Body of pancreas (tissue), 4 donors: ENCODE data around the gene ARHGEF17. TPM values are rescaled to one million over a fixed set of nuclear protein-coding genes. Genes with fewer than 3 reads are reported as not detected.
A peak's percentile ranks its signal among the peaks of the same experiment; 100 is the strongest.

Source experiments
- ATAC-seq: fragments of 150-250 bp; one replicate; pipeline ENCODE4 v1.9.1; 2016
- DNase-seq, 4 donors: peaks; one replicate each; pipeline ENCODE4 v3.0.0-alpha.2; 2019
- H3K27ac ChIP-seq, 4 donors: fragments of 200-600 bp; sonication (generic); 1 replicate in 3 of 4; 2 replicates in 1 of 4; pipeline versions ENCODE4 v1.5.1 to v1.6.1; 2016 to 2019; ENCODE audit warnings: mild to moderate bottlenecking in 1 of 4, mixed read lengths in 1 of 4, moderate library complexity in 1 of 4
- H3K27me3 ChIP-seq, 2 donors: fragments of 200-600 bp; sonication (generic); one replicate each; pipeline ENCODE4 v1.6.0; 2016; ENCODE audit warnings: mild to moderate bottlenecking in 1 of 2
- H3K36me3 ChIP-seq, 2 donors: fragments of 200-600 bp; sonication (generic); replicated peaks in 1 of 2; 2 replicates each; pipeline ENCODE4 v1.5.1; 2016; ENCODE audit warnings: low read depth in 2 of 2; ENCODE audit not compliant: insufficient read depth in 1 of 2
- H3K4me1 ChIP-seq: fragments of 200-600 bp; sonication (generic); one replicate; pipeline ENCODE4 v1.6.0; 2016
- H3K4me3 ChIP-seq, 2 donors: fragments of 200-600 bp; sonication (generic); 1 replicate in 1 of 2; 2 replicates in 1 of 2; pipeline ENCODE4 v1.5.1; 2016 to 2019
- H3K9me3 ChIP-seq, 3 donors: fragments of 200-600 bp; sonication (generic); 1 replicate in 2 of 3; 2 replicates in 1 of 3; pipeline ENCODE4 v1.5.1; 2016
- CTCF ChIP-seq, 7 experiments: fragments of 450-650 bp in 4 of 7; fragments of 200-600 bp in 3 of 7; sonication (generic) in 3 of 7; IDR thresholded peaks; one replicate each; pipeline ENCODE4 v1.5.1; 2016 to 2019; ENCODE audit warnings: antibody characterized with exemption in 7 of 7
- POLR2A ChIP-seq, 3 donors: fragments of 450-650 bp; IDR thresholded peaks; one replicate each; pipeline ENCODE4 v1.6.1; 2016; ENCODE audit warnings: antibody characterized with exemption in 3 of 3, mild to moderate bottlenecking in 2 of 3
- WGBS, 2 donors: methylation state at CpG; one replicate each; pipeline ENCODE4 v1.1.5; 2017; 5-methylcytosine and 5-hydroxymethylcytosine counted together
- intact Hi-C: fragments of 100-400 bp; cut with DNase I; formaldehyde crosslinking; loops from one replicate; pipeline ENCODE4 v1.15.1; 2023
- total RNA-seq, 2 donors: library from RNA; depleted of rRNA; stranded (reverse); fragments of >200 nt; gene quantifications; one replicate each; pipeline ENCODE4 v1.1.0, GENCODE V29; 2016

Gene ARHGEF17
- total RNA-seq, 2 donors from 2014 or later, result 19.2 to 28.0 TPM

GRCh38 chr11:73283276-73284000 lies 24.6 kb upstream of the ARHGEF17 start:
- Histone ChIP-seq H3K27ac (no peak overlapping the region), H3K4me3 (no peak overlapping the region), H3K9me3 (no peaks in the 10 kb centered on the region), H3K4me1 (no peaks in the 10 kb centered on the region), H3K36me3 (no peaks in the 10 kb centered on the region), H3K27me3 (no peaks in the 10 kb centered on the region)
- intact Hi-C loops, result no loop called here
- WGBS, 2 donors, result 59 to 65% methylated on average over 10 of the region's 10 CpGs
- ATAC-seq (no peak), DNase-seq (peak in 1 of 4 donors; percentile 40)
- TF ChIP-seq POLR2A (IDR thresholded peaks at IDR 0.05), result no peak
- TF ChIP-seq CTCF (IDR thresholded peaks at IDR 0.05), result no peak

DNA sequence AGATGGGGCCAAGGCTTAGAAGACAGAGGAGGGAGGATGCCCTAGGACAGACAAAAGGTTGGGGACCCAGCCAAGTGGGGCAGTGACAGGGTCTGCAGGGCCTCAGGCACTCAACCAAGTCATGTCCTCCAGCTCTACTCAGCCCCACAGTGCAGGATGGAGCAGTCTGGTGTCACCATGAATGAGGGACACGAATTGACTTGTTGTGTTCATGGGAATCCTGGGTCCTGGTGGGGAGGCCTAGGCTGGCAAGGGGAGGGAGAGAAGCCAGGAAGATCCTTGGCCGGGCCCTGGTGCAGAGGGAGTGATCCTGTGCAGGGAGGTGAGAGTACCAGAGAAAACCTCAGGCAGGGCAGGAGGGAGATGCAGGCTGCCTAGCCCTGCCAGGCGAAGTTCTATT lies 24.0 kb upstream of the ARHGEF17 start:
- Histone ChIP-seq H3K36me3 (no peaks in the 10 kb centered on the region), H3K27ac (no peak overlapping the region), H3K27me3 (no peaks in the 10 kb centered on the region), H3K4me1 (peaks cover 2% of the 10 kb centered on the region), H3K9me3 (no peaks in the 10 kb centered on the region), H3K4me3 (no peak overlapping the region)
- no peak for TF ChIP-seq CTCF (IDR thresholded peaks at IDR 0.05)
- TF ChIP-seq POLR2A (IDR thresholded peaks at IDR 0.05), result no peak
- no peak for DNase-seq
- 64 to 100% methylated on average over 1 to 3 of the region's 3 CpGs for WGBS, 2 donors
- intact Hi-C loops, result no loop called here
- no peak for ATAC-seq

- DNase-seq (no peak), ATAC-seq (no peak)
- H3K27me3 ChIP-seq, result no peaks in the 10 kb centered on the region
- TF ChIP-seq POLR2A (IDR thresholded peaks at IDR 0.05), result no peak
- no peak for TF ChIP-seq CTCF (IDR thresholded peaks at IDR 0.05)
- 80 to 83% methylated on average over 1 of the region's 1 CpG for WGBS, 2 donors
- intact Hi-C loops, result no loop called here
- no peaks in the 10 kb centered on the region for H3K9me3 ChIP-seq
- peaks cover 7% of the 10 kb centered on the region for H3K4me1 ChIP-seq
- no peak overlapping the region for H3K27ac ChIP-seq
- H3K36me3 ChIP-seq, result no peaks in the 10 kb centered on the region
- no peak overlapping the region for H3K4me3 ChIP-seq
Measured at GRCh38 chr11:73285721-73286120, 22.4 kb upstream of the ARHGEF17 start.

DNA sequence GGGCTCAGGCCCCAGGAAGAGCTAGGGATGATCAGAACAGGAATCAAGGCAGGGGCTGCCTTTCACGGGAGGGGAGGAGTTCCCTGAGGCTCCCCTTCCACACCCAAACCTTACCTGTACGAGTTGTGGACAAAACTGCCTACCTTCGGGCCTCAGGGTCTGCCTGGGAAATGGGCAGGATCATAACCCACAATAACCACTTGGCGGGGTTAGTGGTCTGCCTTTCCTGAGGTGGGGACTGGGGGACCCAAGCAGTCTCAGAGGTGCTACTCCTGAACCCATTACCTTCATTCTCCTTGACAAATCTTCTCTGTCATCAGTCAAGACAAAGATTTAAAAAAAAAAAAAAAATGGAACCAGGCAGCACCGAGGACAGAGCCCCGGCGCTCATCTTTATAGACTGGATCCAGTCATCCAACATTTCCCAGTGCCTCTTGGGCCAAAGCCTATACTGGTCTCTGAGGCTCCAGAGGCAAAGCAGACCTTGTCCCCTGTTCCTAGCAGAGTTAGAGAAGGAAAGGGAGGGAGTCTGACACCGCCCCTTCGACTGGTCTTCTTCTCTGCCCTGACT lies 21.8 kb upstream of the ARHGEF17 start:
- WGBS, 2 donors, result 84 to 89% methylated on average over 9 of the region's 9 CpGs
- intact Hi-C loops, result no loop called here
- ATAC-seq (no peak), DNase-seq (no peak)
- Histone ChIP-seq H3K27me3 (no peaks in the 10 kb centered on the region), H3K4me3 (no peak overlapping the region), H3K27ac (no peak overlapping the region), H3K9me3 (no peaks in the 10 kb centered on the region), H3K4me1 (peaks cover 7% of the 10 kb centered on the region), H3K36me3 (no peaks in the 10 kb centered on the region)
- no peak for TF ChIP-seq POLR2A (IDR thresholded peaks at IDR 0.05)
- no peak for TF ChIP-seq CTCF (IDR thresholded peaks at IDR 0.05)
